Measurements from ENCODE around the gene KIAA0930.

DNA sequence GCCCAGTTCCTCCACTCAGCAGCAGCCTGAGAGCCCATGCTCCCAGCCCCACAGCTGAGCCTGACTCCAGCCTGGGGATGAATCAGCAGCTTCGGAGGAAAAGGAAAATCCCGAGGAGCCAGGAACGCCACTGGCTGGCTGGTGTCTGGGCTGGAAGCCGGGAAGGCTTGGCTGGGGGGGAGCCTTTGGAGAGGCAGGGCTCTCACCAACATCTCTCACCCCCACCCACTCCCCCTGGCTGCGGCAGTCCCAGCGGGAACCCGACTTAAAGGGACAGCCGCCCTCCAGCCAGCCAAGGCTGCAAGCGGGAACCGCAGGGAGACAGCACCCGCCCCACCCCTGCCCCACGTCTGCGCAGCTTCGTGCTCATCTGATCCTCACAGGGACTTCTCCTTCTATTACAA is 28.4 kb downstream of the KIAA0930 start:
- TF ChIP-seq POLR2A (IDR thresholded peaks at IDR 0.05; ENCODE audit: low read length), result no peak
- TF ChIP-seq GATA1 (IDR thresholded peaks at IDR 0.05; ENCODE audit: low read depth, low read length), result no peak

All from erythroblast (primary cell).